Thyroid gland (tissue), 4 donors: ENCODE data around the gene FRMD4B. TPM values are rescaled to one million over a fixed set of nuclear protein-coding genes. Genes with fewer than 3 reads are reported as not detected.

Experiments used
- DNase-seq, 2 donors: peaks; one replicate each; pipeline ENCODE4 v3.0.0-alpha.2; 2019
- H3K27ac ChIP-seq, 3 donors: fragments of 200-600 bp; sonication (generic); 1 replicate in 2 of 3; 2 replicates in 1 of 3; pipeline ENCODE4 v1.5.1; 2016 to 2019; ENCODE audit warnings: mild to moderate bottlenecking in 1 of 3, moderate library complexity in 1 of 3
- H3K27me3 ChIP-seq: fragments of 200-600 bp; sonication (generic); one replicate; pipeline ENCODE4 v1.5.1; 2019
- H3K36me3 ChIP-seq, 2 donors: fragments of 200-600 bp; sonication (generic); one replicate each; pipeline ENCODE4 v1.5.1; 2016 to 2019
- H3K4me1 ChIP-seq, 2 donors: fragments of 200-600 bp; sonication (generic); one replicate each; pipeline ENCODE4 v1.5.1; 2017 to 2019
- H3K4me3 ChIP-seq, 3 donors: fragments of 200-600 bp; sonication (generic); replicated peaks in 1 of 3; 1 replicate in 2 of 3; 2 replicates in 1 of 3; pipeline ENCODE4 v1.5.1; 2016; ENCODE audit warnings: mild to moderate bottlenecking in 1 of 3
- H3K9me3 ChIP-seq: fragments of 200-600 bp; sonication (generic); one replicate; pipeline ENCODE4 v1.5.1; 2017
- POLR2A ChIP-seq, 2 donors: fragments of 450-650 bp; IDR thresholded peaks; one replicate each; pipeline ENCODE4 v1.6.1; 2017; ENCODE audit warnings: antibody characterized with exemption in 2 of 2, mild to moderate bottlenecking in 2 of 2, moderate library complexity in 1 of 2
- WGBS, 2 donors: methylation state at CpG; one replicate each; pipeline ENCODE4 v1.1.5; 2017; 5-methylcytosine and 5-hydroxymethylcytosine counted together
- intact Hi-C: fragments of 100-400 bp; cut with DNase I; formaldehyde crosslinking; loops from one replicate; pipeline ENCODE4 v1.15.1; 2023
- total RNA-seq, 4 donors: library from RNA; depleted of rRNA; stranded (reverse); fragments of >200 nt; gene quantifications; one replicate each; pipeline ENCODE4 v1.2.3, GENCODE V29; 2016
- TF ChIP-seq, protein P1 (sequence below), 6 experiments: fragments of 200-600 bp in 3 of 6; fragments of 450-650 bp in 3 of 6; sonication (generic) in 3 of 6; IDR thresholded peaks; one replicate each; pipeline ENCODE4 v1.5.1; 2016 to 2019; ENCODE audit warnings: antibody characterized with exemption in 6 of 6, mild to moderate bottlenecking in 2 of 6, inconsistent platforms in 1 of 6, moderate library complexity in 1 of 6

FRMD4B gene
- total RNA-seq, 4 donors from 2014 or later: 109 to 224 (median 161) TPM

DNA sequence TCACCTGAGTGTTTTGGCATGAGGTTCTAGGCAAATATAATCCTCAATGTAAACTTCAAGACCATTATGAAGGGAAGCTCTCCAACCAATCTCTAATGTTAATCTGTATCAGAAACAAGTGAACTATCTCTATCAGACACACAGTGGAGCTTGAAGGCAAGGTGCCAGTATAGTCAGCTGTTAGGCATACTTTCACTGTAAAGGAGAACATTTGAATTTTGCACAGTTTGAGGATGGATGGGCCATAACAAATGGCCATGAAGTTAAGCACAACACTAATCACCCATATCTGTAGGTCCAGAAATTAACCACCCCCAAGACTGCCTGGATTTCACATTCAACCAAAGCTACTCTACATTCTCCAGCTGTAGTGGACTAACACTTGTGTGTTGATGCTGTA, 194.4 kb downstream of the FRMD4B start:
- Histone ChIP-seq H3K36me3 (peaks cover 29 to 45% of the 10 kb centered on the region in 2 donors), H3K4me3 (no peak overlapping the region), H3K4me1 (no peaks in the 10 kb centered on the region), H3K27me3 (no peaks in the 10 kb centered on the region), H3K27ac (no peak overlapping the region), H3K9me3 (no peaks in the 10 kb centered on the region)
- DNase-seq: no peak
- TF ChIP-seq POLR2A (IDR thresholded peaks at IDR 0.05): no peak
- TF ChIP-seq, protein P1, sequence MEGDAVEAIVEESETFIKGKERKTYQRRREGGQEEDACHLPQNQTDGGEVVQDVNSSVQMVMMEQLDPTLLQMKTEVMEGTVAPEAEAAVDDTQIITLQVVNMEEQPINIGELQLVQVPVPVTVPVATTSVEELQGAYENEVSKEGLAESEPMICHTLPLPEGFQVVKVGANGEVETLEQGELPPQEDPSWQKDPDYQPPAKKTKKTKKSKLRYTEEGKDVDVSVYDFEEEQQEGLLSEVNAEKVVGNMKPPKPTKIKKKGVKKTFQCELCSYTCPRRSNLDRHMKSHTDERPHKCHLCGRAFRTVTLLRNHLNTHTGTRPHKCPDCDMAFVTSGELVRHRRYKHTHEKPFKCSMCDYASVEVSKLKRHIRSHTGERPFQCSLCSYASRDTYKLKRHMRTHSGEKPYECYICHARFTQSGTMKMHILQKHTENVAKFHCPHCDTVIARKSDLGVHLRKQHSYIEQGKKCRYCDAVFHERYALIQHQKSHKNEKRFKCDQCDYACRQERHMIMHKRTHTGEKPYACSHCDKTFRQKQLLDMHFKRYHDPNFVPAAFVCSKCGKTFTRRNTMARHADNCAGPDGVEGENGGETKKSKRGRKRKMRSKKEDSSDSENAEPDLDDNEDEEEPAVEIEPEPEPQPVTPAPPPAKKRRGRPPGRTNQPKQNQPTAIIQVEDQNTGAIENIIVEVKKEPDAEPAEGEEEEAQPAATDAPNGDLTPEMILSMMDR (IDR thresholded peaks at IDR 0.05): no peak
- intact Hi-C loops: no loop called here

DNA sequence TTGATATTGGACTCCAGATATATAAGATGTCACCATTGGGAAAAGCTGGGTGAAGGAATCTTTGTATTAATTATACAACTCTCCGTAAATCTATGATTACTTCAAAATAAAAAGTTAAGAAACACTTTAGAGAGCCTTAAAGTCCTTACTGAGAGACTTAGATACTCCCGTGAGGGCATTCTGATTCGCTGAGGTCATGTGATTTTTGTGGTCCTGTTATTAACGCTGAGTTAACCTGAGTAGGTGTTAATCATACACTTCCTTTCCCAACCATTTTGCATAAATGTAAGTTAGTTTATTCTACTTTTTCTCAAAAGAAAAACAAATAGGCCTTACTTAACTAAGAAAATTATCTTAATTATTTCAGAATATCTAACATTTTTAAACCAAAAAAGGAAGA, 196.4 kb downstream of the FRMD4B start:
- intact Hi-C loops: no loop called here
- no peaks in the 10 kb centered on the region for H3K4me1 ChIP-seq
- no peaks in the 10 kb centered on the region for H3K9me3 ChIP-seq
- H3K36me3 ChIP-seq: peaks cover 39 to 47% of the 10 kb centered on the region in 2 donors
- no peak overlapping the region for H3K4me3 ChIP-seq
- TF ChIP-seq, protein P1 (IDR thresholded peaks at IDR 0.05): no peak
- TF ChIP-seq POLR2A (IDR thresholded peaks at IDR 0.05): no peak
- WGBS, 2 donors: 87% methylated on average over 4 of the region's 4 CpGs
- no peak for DNase-seq
- H3K27ac ChIP-seq: no peak overlapping the region
- H3K27me3 ChIP-seq: no peaks in the 10 kb centered on the region

DNA sequence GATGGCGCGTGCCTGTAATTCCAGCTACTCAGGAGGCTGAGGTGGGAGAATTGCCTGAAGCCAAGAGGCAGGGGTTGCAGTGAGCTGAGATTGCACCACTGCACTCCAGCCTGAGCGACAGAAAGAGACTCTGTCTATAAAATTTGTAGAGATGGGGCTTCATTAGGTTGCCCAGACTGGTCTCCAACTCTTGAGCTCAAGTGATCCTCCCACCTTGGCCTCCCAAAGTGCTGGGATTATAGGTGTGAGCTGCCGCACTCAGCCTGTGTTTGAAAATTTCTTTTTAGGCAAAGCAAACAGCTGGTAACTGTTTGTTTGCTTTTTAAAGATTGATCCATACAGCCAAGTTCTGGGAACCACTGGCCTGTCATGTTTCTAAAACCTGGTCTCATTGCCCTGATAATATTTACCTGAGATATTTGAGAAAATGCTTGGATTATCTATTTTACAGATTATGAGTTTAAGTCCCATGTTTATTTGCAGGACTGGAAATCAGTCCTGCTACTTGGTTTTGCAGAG, 199.3 kb downstream of the FRMD4B start:
- 93 to 94% methylated on average over 4 of the region's 4 CpGs for WGBS, 2 donors
- no peak for DNase-seq
- no peak overlapping the region for H3K27ac ChIP-seq
- no peaks in the 10 kb centered on the region for H3K27me3 ChIP-seq
- H3K4me3 ChIP-seq: no peak overlapping the region
- intact Hi-C loops: no loop called here
- no peaks in the 10 kb centered on the region for H3K4me1 ChIP-seq
- H3K9me3 ChIP-seq: no peaks in the 10 kb centered on the region
- H3K36me3 ChIP-seq: peaks cover 19 to 39% of the 10 kb centered on the region in 2 donors
- no peak for TF ChIP-seq POLR2A (IDR thresholded peaks at IDR 0.05)
- TF ChIP-seq, protein P1 (IDR thresholded peaks at IDR 0.05): no peak

DNA sequence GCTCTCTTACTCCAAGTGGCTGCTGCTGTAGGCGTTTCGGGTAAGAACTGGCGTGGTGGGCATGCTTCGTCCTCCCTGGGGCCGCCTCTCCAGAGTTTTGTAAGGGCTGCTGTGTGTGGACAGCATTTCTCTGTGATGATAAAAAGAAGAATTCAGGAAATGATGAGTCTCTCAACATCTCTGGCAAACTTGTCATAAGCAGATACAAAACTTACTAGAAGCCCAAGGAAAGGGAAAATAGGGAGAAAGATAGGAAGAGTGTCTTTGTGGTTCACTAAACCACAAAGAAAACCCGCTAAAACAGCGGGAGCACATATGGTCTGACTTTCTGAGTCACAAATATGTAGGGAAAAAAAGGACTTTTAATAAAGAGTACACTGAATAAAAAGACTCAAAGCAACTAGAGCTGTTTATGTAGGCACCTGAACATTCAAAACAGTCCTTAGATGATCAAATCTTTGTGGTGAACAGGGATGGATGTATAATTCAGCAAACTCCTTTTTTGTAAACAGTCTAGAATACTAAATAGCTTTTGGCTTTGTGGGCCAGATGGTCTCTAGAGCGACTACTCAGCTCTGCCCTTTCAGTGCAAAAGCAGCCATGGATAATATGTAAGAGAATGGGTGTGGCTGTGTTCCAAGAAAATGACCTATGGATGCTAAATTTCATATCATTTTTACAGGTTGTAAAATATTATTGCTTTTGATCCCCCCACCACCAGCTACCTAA, 203.1 kb downstream of the FRMD4B start:
- H3K27ac ChIP-seq: no peak overlapping the region

More for the DNA sequence above, 203.1 kb downstream of the FRMD4B start:
- WGBS, 2 donors: 89 to 90% methylated on average over 8 of the region's 8 CpGs
- H3K4me3 ChIP-seq: no peak overlapping the region
- intact Hi-C loops: no loop called here
- no peaks in the 10 kb centered on the region for H3K27me3 ChIP-seq
- H3K4me1 ChIP-seq: peaks cover 0 to 12% of the 10 kb centered on the region in 2 donors
- DNase-seq: no peak
- H3K36me3 ChIP-seq: peaks cover 36 to 57% of the 10 kb centered on the region in 2 donors
- TF ChIP-seq, protein P1 (IDR thresholded peaks at IDR 0.05): no peak
- TF ChIP-seq POLR2A (IDR thresholded peaks at IDR 0.05): no peak
- H3K9me3 ChIP-seq: no peaks in the 10 kb centered on the region
